HG02938 (cell line): ENCODE results near the gene TMEM14A.

Source experiments
- ATAC-seq: cut with Tn5 transposase; IDR thresholded peaks from one replicate; pipeline ENCODE4 v1.9.1; 2021; ENCODE audit warnings: mild to moderate bottlenecking, moderate library complexity; ENCODE audit not compliant: unreplicated experiment

TMEM14A gene

GRCh38 chr6:52733172-52733571 is 62.3 kb downstream of the TMEM14A start:
- ATAC-seq, result no peak

GRCh38 chr6:52734072-52734471 is 63.2 kb downstream of the TMEM14A start:
- ATAC-seq, result no peak

GRCh38 chr6:52735071-52735470 is 64.2 kb downstream of the TMEM14A start:
- no peak for ATAC-seq

GRCh38 chr6:52736145-52736544 is 65.2 kb downstream of the TMEM14A start:
- no peak for ATAC-seq
